Fibroblast of skin of abdomen (primary cell): ENCODE data around the gene KRTAP4-5.
"Not testable (repeated sequence)": the region's sequence is repeated elsewhere in the genome, so short reads cannot be mapped to it uniquely, and the experiment has no call there.

Experiments used
- DNase-seq: peaks from one replicate; pipeline ENCODE4 v3.0.0-alpha.2; 2013

KRTAP4-5 gene

DNA sequence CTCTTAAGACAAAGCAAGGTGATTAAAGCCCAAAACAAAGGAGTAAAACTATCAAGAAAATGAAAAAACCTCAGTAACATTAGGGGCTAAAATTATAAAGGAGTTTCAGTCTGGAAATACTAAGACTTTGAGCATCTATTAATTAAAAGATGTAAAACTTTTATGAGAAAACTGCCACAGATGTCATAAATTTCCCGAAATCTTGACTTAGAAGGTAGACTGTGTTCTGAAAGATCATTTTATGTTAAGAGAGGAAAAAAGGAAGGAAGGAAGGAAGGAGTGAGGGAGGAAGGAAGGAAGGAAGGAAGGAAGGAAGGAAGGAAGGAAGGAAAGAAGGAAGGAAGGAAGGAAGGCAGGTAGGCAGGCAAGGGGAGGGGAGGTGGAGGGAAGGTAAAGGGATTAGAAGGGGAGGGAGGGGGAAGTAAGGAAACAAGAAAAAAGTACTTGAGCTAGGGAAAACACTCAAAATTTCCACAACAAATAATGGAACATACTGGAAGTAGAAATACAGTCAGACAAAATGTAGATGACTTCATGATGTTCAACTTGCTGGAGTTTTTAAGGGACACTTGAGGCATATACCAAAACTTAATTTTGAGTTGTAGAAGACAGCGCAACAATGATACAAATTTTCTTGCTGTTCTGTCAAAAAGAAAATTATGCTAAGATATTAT lies 2.0 kb downstream of the KRTAP4-5 start:
- DNase-seq = no peak

DNA sequence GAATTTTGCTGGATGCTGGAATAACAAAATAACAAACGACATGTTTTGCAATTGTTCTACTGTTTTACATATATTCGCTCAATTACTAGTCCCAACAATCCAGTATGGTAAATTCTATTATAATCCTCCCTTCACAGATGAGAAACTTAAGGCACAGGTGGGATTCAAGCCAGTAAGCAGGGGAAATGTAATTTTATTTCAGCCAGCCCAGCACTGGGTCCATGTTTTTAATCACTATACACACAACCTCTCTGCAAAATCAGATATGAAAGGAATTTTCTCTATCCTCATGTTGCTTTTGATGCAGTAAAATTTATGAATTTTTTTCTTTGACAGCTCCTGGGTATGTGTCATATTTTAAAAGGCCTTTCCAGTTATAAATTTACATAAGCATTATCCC lies 4.4 kb downstream of the KRTAP4-5 start:
- no peak for DNase-seq

DNA sequence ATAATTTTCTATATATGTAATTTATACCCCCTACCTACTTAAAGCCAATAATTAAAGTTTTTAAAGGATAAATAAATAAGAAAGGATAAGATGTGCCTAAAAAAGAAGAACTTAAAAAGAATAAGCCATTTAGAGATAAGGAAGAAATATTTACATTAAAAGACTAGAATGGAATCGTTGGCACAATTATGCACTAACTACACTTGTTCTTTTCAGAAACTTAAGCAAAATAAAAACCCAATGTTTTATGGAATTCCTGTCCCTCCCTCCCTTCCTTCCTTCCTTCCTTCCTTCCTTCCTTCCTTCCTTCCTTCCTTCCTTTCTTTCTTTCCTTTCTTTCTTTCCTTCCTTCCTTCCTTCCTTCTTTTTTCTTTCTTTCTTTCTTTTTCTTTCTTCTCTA lies 4.8 kb downstream of the KRTAP4-5 start:
- no peak for DNase-seq

DNA sequence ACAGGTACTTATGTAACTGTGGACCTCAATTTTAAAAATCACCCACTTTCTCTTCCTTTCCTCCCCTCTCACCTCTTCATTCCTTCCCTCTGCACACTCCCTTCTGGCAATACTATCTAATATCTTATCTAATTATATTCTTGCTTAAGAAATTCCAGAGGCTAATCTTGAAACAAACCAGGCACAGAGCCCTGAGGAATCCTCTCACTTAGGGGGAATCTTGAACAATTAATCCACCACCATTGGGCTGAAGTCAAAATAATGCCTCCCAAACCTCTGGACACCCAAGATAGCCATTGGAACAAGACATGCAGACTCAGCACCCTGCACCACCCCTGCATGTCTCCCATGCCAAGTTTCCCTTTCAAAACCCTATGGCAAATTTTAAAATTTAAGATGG lies 8.3 kb downstream of the KRTAP4-5 start:
- no peak for DNase-seq

DNA sequence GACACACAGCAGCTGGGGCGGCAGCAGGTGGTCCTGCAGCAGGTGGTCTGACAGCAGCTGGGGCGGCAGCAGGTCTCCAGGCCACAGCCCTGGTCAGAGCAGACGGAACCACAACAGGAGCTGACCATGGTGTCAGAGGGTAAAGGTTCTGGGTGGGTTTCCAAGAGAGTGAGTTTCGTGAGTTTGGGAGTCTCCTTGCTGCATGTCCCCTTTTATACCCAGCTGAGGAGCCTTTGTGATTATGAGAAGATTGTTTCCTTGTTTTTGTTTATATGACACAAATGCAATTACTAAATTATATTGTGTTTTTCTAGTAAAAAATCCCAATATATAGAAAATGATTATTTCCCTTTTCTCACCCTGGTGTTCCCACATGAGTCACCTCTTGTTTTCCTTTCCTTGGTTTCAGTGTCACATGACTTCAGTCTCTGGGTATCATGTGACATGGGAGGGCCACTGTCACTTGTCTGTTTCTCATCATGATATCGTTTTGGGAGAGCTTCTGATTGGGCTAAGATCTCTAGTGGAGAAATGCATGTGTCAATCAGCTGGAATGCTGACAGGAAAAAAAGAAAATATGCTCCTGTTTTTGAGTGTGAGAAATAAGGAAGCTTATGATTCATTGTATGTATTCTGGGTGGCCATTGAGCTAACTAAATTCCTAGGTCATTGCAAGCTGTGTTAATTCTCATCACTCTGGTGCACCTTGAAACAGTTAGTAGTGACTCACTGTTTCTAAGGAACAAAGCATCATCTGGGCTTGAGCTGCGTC lies 9.1 kb downstream of the KRTAP4-5 start, which contains the start of gene KRTAP4-6:
KRTAP4-6 (minus strand) TSS at position 185 of the 772 bp plus-strand sequence; CDS start at position 128, 57 bp downstream.
- peak; percentile 97 for DNase-seq

DNA sequence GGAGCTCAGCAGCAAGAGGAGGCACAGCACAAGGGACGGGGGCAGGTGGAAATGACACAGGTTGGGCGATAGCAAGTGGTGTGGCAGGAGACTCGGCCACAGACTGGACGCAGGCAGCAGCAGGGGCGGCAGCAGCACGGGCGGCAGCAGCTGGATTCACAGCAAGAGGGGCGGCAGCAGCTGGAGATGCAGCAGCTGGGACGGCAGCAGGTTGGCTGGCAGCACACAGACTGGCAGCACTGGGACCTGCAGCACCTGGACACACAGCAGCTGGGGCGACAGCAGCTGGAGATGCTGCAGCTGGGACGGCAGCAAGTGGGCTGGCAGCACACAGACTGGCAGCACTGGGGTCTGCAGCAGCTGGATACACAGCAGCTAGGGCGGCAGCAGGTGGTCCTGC lies 9.8 kb downstream of the KRTAP4-5 start:
- DNase-seq = not testable (repeated sequence)

DNA sequence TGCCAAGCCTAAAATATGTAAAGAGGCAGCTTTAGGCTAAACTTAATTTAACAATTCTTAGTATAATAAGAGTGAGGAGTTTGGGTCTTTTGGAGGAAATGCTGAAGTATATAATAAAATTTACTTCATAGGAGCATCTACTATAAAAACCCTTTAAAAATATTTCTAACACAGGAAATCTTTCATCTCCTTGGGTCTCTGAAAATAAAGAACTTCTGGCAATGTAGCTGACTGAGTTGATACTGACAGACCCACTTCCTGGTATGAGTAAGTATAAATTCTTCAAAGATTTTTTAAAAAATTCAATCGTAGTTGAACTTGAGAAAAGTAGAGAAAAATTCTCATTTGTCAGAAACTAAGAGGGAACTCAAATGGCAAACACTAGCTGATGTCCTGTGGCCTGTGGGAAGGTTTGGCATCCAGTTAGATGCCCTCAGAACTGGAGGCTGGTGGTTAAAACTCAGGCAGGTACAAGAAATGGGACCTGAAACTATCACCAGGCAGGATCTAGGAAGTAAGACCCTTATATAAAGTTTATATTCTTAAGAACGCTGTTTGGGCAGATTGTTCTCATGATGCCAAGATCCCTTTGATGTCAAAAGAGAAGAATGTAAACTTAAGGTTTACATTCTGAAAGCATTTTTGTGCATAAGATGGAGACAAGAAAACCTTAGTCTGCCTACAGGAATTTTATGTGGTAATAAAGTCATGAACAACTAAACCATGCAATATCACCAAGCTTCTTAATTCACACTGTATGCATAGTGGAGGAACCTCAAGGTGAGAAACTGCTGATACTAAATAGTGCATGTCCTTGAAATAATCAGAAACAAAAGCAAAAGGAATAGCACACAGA lies 15.5 kb downstream of the KRTAP4-5 start:
- peak; percentile 31 for DNase-seq

DNA sequence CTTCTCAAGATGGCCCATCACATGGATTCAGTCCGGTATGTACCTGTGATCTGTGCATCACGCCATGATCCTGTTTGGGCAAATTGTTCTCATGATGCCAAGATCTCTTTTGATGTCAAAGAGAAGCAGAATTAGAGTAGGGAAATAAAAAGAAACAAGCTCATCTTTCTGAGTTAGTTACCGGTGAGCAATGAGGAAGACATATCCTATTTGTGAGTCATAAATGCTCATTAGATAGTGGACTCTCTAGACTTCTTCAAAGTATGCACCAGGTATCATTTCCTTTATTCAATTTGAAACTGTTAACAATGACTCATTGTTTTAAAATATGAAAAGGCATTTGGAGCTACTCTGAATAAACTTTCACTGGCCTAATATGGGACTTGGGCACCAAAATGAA lies 17.6 kb downstream of the KRTAP4-5 start:
- DNase-seq = peak; percentile 40

DNA sequence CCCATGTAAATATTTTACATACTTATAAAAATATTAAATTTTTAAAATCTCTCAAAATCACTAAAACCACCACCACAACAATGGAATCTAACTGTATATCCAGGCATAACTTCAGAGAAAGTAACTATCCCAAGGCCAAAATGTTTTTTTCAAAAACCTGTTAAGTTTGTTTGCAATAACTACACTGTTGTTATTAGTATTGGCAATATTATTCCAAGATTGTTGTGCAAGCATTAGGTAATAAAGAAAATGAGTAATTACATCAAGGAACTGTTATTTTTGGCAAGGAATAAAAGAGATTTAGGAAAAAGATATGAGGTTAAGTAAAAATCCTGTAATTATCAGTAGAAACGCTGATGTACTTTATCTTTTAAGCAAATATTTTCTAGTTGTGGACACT lies 22.3 kb downstream of the KRTAP4-5 start:
- DNase-seq = no peak

DNA sequence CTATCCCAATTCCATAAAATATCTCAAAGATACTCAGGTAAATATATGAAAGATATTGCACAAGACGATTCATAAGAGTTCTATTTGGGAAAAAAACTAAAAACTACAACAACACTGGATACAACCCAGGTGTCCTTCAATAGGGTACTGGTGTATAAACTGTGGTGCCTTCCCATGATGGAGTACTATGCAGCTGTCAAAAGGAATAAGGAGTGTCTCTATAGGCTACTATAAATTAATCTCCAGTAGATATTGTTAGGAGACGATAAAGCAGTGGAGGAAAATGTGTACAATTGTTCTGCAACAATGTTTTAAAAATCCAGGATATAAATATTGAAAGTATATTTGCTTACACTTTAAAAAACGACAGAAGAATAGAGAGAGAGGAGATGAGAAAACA lies 23.2 kb downstream of the KRTAP4-5 start:
- DNase-seq = no peak

DNA sequence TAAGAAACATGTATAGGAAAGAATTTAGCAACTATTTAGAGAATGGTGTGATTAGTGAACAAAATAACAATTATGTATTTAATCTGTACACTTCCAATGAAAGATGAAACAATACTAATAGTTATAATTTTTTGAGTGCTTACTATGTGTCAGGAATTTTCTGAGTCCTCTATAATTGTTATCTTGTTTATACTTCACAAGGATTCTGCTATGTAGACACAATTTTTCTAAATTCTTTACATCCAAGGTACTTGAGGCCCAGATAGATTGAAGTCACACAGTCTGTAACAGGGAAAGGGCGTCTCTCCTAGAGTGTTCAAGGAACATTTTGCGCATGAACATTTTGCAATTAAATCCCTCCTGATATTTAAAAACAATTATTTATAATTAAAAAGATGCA lies 24.6 kb downstream of the KRTAP4-5 start:
- DNase-seq = no peak

DNA sequence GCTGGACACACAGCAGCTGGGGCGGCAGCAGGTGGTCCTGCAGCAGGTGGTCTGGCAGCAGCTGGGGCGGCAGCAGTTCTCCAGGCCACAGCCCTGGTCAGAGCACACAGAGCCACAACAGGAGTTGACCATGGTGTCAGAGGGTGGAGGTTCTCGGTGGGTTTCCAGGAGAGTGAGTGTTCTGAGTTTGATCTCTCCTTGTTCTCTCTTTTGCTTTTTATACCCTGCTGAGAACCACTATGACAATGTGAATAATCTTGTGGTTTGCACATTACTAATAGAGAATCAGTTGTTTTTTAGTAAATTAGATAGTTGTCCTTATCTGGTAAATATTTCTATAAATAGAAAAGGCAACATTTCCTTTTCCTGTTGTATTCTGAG lies 25.6 kb downstream of the KRTAP4-5 start, which contains the start of gene KRTAP4-12:
KRTAP4-12 (minus strand) TSS at position 192 of the 381 bp plus-strand sequence; CDS start at position 132, 60 bp downstream.
- not testable (repeated sequence) for DNase-seq

DNA sequence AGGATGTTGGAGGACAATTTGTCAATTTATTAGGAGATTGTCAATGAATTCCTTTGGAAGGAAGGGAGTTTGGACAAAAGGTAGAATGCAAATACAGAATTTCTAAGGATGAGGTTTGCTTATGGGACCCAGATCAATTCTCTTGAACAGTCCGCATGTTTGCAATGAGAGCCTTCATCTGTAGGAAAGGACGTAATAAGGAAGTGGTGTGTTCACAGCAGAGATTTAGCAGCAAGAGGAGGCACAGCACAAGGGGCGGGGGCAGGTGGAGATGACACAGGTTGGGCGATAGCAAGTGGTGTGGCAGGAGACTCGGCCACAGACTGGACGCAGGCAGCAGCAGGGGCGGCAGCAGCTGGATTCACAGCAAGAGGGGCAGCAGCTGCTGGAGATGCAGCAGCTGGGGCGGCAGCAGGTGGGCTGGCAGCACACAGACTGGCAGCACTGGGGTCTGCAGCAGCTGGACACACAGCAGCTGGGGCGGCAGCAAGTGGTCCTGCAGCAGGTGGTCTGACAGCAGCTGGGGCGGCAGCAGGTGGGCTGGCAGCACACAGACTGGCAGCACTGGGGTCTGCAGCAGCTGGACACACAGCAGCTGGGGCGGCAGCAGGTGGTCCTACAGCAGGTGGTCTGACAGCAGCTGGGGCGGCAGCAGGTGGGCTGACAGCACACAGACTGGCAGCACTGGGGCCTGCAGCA lies 26.2 kb downstream of the KRTAP4-5 start:
- not testable (repeated sequence) for DNase-seq

DNA sequence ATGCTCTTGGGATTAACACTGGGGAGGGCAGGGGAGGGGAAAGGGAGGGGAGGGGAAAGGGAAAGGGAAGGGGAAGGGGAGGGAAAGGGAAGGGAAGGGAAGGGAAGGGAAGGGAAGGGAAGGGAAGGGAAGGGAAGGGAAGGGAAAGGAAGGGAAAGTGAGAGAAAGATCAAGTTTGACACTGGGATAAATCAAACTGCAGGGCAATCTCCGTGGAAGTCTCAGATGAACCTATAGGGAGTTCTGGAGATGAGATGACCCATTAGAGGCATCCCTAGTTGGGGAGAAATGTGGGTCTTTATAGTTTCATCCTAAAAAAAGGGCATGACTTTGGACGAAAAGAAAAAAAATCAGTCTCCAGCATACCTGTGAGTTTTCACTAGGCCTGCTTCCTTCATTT lies 27.9 kb downstream of the KRTAP4-5 start:
- no peak for DNase-seq

DNA sequence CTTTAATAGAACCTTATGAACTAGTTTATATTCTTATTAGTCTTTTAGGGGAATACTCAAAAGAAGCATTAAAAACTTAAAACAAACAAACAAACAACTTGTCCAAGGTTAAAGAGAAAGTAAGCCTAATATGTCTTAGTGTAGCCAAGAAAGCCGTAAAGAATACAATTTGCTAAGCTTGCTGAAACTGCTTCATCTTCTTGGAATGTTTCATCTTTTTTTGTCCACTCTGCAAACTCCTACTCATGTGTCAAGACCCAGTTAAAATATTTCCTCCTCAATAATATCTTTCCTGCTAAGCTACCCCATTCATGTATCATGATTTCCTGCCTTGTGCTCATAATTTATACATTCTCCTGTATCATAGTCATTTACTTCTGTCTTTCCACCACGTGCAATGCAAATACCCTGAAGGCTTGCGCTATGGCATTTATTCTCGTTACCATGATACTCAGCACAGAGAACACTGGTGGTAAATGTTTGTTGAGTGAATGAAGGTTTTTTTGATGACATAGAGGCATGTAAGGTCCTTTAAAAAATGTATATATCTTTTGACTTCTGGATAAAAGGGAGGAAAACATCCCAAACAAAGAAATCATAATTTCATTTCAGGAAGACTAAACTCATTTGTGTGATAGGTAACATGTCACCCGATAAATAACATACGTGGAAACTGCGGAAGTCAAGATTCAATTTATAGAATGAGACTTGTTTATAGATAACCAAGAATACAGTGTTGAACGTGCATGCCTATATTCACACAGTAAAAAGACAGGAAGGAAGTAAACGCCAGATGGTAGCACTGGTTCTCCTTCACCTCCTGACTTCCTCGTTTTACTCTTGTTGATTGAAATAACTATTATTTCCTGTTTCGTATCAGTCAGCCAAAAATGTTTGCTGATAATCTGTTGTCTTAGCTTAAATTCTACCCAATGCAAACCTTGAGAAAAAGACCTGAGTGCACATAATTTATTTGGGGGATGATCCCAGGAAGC lies 29.6 kb downstream of the KRTAP4-5 start:
- peak; percentile 63 for DNase-seq

DNA sequence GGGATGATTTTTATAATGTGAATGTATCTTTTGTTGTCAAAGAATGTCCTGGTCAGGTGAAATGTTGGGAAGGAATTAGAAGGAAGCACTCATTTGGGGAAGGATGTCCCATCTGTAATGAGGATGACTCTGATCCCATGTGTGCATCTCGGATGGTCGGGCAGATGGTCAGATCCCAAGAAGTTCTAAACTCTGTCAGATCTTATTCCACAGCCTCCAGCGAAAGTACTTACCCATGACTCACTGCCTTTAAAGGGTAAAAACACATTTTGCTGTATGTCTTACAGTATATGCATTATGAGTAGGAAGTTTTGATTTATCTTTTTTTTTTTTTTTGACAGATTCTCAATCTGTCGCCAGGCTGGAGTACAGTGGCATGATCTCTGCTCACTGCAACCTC lies 30.9 kb downstream of the KRTAP4-5 start:
- DNase-seq = peak; percentile 42

DNA sequence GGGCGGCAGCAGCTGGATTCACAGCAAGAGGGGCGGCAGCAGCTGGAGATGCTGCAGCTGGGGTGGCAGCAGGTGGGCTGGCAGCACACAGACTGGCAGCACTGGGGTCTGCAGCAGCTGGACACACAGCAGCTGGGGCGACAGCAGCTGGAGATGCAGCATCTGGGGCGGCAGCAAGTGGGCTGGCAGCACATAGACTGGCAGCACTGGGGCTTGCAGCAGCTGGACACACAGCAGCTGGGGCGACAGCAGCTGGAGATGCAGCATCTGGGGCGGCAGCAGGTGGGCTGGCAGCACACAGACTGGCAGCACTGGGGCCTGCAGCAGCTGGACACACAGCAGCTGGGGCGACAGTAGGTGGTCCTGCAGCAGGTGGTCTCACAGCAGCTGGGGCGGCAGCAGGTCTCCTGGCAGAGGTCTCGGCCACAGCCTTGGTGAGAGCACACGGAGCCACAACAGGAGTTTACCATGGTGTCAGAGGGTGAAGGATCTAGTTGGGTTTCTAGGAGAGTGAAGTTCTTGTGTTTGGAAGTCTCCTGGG lies 31.7 kb downstream of the KRTAP4-5 start, which contains the start of gene KRTAP4-11:
KRTAP4-11 (minus strand) TSS at position 528 of the 541 bp plus-strand sequence; CDS start at position 470, 58 bp downstream.
- not testable (repeated sequence) for DNase-seq

DNA sequence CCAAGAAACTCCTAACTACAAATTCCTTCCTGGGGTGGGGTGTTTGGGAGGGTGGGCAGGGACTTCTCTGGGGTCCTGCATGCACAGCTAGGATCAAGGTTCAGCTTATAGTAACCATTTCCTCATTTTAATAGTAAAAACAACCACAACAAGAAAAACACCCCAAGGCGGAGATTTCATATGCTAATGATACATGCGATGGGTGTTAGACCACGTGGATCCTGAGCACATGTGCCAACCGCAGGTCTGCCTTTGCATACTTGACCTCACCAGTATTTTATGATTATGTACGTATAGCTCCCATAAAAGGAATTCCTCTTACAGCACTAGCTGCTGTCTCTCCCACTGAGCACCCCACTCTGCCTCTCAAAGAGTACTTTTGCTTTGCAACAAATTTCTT lies 33.3 kb downstream of the KRTAP4-5 start:
- DNase-seq = peak; percentile 66

DNA sequence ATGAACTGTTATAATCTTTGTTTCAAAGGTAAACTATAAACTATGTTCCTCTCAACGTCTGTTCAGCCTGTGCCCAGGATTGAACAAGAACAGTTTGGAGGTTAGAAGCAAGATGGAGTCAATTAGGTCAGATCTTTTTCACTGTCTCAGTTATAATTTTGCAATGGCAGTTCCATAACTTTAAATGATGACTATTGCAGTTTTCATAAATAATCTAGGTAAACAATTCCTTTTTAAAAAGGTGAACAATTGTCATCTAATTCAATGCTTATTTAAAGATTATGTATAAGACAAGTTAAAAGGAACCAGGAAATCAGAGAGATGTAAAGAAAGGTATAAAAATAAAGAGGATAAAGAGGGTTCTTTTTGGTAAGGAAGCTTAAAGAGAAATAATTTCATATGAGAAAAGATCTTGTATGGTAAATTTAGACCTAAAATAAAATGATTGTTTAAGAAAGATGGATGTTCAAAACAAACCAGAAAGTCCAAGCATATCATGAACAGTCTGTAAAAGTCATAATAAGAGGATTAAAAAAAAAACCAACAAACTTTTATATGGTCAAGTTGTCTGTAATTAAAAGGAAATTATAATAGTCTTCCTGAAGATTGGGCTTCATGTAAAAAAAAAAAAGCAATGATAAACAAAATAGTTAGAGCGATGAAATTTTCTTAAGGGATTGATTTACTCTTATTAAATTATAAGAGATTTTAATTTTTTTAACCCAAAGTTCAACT lies 38.3 kb downstream of the KRTAP4-5 start:
- DNase-seq = no peak
